Breast epithelium (tissue), 3 donors: Measurements from ENCODE around the gene XKR8.

ENCODE experiments used
- CTCF ChIP-seq, 3 donors: fragments of 450-650 bp; IDR thresholded peaks; one replicate each; pipeline ENCODE4 v1.5.1; 2016 to 2017; ENCODE audit warnings: antibody characterized with exemption in 3 of 3, mild to moderate bottlenecking in 3 of 3, moderate library complexity in 3 of 3
- POLR2A ChIP-seq: fragments of 450-650 bp; IDR thresholded peaks from one replicate; pipeline ENCODE4 v1.6.1; 2016; ENCODE audit warnings: antibody characterized with exemption, mild to moderate bottlenecking, moderate library complexity
- POLR2AphosphoS5 ChIP-seq, 3 donors: sonication (generic); formaldehyde crosslinking; IDR thresholded peaks; one replicate each; pipeline ENCODE4 v1.6.1; 2017; ENCODE audit warnings: antibody characterized with exemption in 3 of 3

DNA sequence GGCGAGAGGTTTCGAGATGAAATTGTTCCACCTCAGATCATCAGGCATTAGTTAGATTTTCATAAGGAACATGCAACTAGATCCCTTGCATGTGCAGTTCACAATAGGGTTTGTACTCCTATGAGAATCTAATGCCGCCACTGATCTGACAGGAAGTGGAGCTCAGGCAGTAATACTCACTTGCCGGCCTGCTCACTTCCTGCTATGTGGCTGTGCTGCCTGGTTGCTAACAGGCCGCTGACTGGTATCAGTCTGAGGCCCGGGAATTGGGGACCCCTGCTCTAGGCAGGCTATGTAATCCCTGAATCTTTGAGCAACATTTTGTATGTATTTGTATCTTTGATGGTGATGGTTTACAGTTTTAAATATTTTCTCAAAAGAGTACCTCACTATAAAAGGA lies 32.5 kb downstream of the XKR8 start:
- TF ChIP-seq POLR2A (no peak), CTCF (IDR thresholded peaks at IDR 0.05) (no peak), POLR2AphosphoS5 (IDR thresholded peaks at IDR 0.05) (no peak)
